NB4 (cell line): Measurements from ENCODE around the gene EFNA3.

ENCODE experiments used
- POLR2A ChIP-seq: IDR thresholded peaks from 2 replicates; pipeline ENCODE4 v1.6.1; 2011; ENCODE audit warnings: mild to moderate bottlenecking; ENCODE audit not compliant: insufficient read length; ENCODE audit errors: extremely low read depth
- TF ChIP-seq, protein P1 (sequence below): IDR thresholded peaks from one replicate; pipeline ENCODE4 v1.5.1; 2012; ENCODE audit warnings: low read depth, low read length

GRCh38 chr1:155070158-155070621 lies 8.4 kb upstream of the EFNA3 start:
- TF ChIP-seq, protein P1, sequence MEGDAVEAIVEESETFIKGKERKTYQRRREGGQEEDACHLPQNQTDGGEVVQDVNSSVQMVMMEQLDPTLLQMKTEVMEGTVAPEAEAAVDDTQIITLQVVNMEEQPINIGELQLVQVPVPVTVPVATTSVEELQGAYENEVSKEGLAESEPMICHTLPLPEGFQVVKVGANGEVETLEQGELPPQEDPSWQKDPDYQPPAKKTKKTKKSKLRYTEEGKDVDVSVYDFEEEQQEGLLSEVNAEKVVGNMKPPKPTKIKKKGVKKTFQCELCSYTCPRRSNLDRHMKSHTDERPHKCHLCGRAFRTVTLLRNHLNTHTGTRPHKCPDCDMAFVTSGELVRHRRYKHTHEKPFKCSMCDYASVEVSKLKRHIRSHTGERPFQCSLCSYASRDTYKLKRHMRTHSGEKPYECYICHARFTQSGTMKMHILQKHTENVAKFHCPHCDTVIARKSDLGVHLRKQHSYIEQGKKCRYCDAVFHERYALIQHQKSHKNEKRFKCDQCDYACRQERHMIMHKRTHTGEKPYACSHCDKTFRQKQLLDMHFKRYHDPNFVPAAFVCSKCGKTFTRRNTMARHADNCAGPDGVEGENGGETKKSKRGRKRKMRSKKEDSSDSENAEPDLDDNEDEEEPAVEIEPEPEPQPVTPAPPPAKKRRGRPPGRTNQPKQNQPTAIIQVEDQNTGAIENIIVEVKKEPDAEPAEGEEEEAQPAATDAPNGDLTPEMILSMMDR: no peak
- TF ChIP-seq POLR2A: no peak
